CD4-positive, CD25-positive, alpha-beta regulatory T cell (primary cell): ENCODE data around the gene AMHR2. TPM values are rescaled to one million over a fixed set of nuclear protein-coding genes. Genes with fewer than 3 reads are reported as not detected.
"Not testable (repeated sequence)": the region's sequence is repeated elsewhere in the genome, so short reads cannot be mapped to it uniquely, and the experiment has no call there.

Experiments used
- ATAC-seq, 2 donors: fragments of 150-1000 bp; cut with Tn5 transposase; one replicate each; pipeline ENCODE4 v1.10.0; 2021; ENCODE audit warnings: low read depth in 2 of 2, moderate number of reproducible peaks in 2 of 2, moderate library complexity in 1 of 2
- DNase-seq, 3 donors: peaks; one replicate each; pipeline versions ENCODE4 v3.0.0 to v3.0.0-alpha.2; 2012 to 2022; ENCODE audit warnings: mixed read lengths in 1 of 3
- H3K27ac ChIP-seq: one replicate; pipeline ENCODE4 v1.7.0; 2013; ENCODE audit warnings: mild to moderate bottlenecking, low read length; ENCODE audit not compliant: insufficient read depth, poor library complexity, severe bottlenecking
- H3K27me3 ChIP-seq: one replicate; pipeline ENCODE4 v1.7.0; 2013; ENCODE audit warnings: low read length; ENCODE audit not compliant: control insufficient read depth, insufficient read depth
- H3K36me3 ChIP-seq: one replicate; pipeline ENCODE4 v1.7.0; 2013; ENCODE audit warnings: mild to moderate bottlenecking, low read length, moderate library complexity; ENCODE audit not compliant: control insufficient read depth, insufficient read depth
- H3K4me1 ChIP-seq: 2 replicates; pipeline ENCODE4 v1.7.0; 2013; ENCODE audit warnings: mild to moderate bottlenecking, low read length; ENCODE audit not compliant: insufficient read depth, control insufficient read depth, poor library complexity, severe bottlenecking
- H3K4me3 ChIP-seq: one replicate; pipeline ENCODE4 v1.7.0; 2013; ENCODE audit warnings: low read depth, mild to moderate bottlenecking, low read length, moderate library complexity
- H3K9me3 ChIP-seq, 2 experiments: 1 replicate in 1 of 2; 2 replicates in 1 of 2; pipeline ENCODE4 v1.7.0; 2013; ENCODE audit warnings: low read length in 2 of 2, mild to moderate bottlenecking in 1 of 2, moderate library complexity in 1 of 2; ENCODE audit not compliant: control insufficient read depth in 2 of 2
- H3K27ac Mint-ChIP-seq, 3 donors: one replicate each; pipeline ENCODE4 v1.8.0; 2020 to 2022; ENCODE audit warnings: mild to moderate bottlenecking in 3 of 3, mixed read lengths in 3 of 3, moderate library complexity in 2 of 3
- H3K27me3 Mint-ChIP-seq: one replicate; pipeline ENCODE4 v1.8.0; 2022; ENCODE audit warnings: mild to moderate bottlenecking, mixed read lengths
- H3K36me3 Mint-ChIP-seq: one replicate; pipeline ENCODE4 v1.8.0; 2020; ENCODE audit warnings: mixed read lengths
- H3K4me1 Mint-ChIP-seq, 4 donors: one replicate each; pipeline ENCODE4 v1.8.0; 2020 to 2022; ENCODE audit warnings: mixed read lengths in 4 of 4, mild to moderate bottlenecking in 1 of 4
- H3K4me3 Mint-ChIP-seq, 4 donors: one replicate each; pipeline ENCODE4 v1.8.0; 2020 to 2022; ENCODE audit warnings: mild to moderate bottlenecking in 4 of 4, mixed read lengths in 4 of 4, moderate library complexity in 3 of 4
- H3K9me3 Mint-ChIP-seq, 7 donors: one replicate each; pipeline ENCODE4 v1.8.0; 2020 to 2022; ENCODE audit warnings: mixed read lengths in 7 of 7, mild to moderate bottlenecking in 3 of 7, moderate library complexity in 2 of 7
- polyA plus RNA-seq, 4 donors: library from polyadenylated mRNA; unstranded; fragments of 300-500 nt; fragmentation: Illumina TruSeq; gene quantifications; one replicate each; pipeline ENCODE4 v1.2.3, GENCODE V29; 2021
- total RNA-seq: library from RNA; stranded (reverse); gene quantifications from one replicate; pipeline ENCODE4 v1.2.3, GENCODE V29; 2022

AMHR2 gene
- total and polyA plus RNA-seq, 5 donors from 2014 or later: not detected

DNA sequence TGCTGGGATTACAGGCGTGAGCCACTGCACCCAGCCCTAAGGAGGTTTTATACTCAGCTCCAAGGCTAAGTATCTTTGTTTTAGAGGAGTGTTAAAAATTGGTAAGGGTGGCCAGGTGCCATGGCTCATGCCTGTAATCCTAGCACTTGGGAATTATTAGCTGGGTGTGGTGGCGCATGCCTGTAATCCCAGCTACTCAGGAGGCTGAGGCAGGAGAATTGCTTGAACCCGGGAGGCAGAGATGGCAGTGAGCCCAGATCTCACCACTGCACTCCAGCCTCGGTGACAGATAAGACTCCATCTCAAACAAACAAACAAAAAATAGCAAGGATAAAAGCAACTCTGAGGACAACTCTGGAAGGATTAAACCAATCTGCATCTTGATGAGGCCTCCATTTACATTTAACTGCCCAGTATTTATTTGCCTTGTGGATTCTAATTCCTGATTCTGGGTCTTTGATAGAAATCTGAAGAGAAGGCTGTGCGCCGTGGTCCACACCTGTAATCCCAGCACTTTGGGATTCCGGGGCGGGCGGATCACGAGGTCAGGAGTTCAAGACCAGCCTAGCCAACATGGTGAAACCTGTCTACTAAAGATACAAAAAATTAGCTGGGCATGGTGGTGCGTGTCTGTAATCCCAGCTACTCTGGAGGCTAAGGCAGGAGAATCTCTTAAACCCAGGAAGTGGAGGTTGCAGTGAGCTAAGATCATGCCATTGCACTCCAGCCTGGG, 21.1 kb downstream of the AMHR2 start:
- not testable (repeated sequence) for H3K27me3 Mint-ChIP-seq, H3K27me3 ChIP-seq, H3K27ac Mint-ChIP-seq, ATAC-seq, H3K9me3 ChIP-seq, DNase-seq, H3K4me3 ChIP-seq, H3K9me3 Mint-ChIP-seq, H3K27ac ChIP-seq
- peak overlapping the region; percentile 21 to 98 (median 62) for H3K4me3 Mint-ChIP-seq
- peaks cover 40% of the 10 kb centered on the region for H3K36me3 Mint-ChIP-seq
- peaks cover 42% of the 10 kb centered on the region for H3K36me3 ChIP-seq
- peaks cover 4 to 56% (median 39%) of the 10 kb centered on the region in 4 donors for H3K4me1 Mint-ChIP-seq
- peaks cover 41% of the 10 kb centered on the region for H3K4me1 ChIP-seq

DNA sequence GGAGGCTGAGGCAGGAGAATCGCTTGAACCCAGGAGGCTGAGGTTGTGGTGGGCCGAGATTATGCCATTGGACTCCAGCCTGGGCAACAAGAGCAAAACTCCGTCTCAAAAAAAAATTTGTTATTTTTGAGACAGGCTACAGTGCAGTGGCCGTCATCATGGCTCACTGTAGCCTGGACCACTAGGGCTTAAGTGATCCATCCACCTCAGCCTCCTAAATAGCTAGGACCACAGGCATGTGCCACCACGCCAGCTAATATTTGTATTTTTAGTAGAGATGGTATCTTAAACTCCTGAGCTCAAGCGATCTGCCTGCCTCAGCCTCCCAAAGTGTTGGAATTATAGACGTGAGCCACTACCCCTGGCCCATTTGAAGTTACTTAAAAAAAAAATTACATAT, 27.3 kb downstream of the AMHR2 start:
- Mint-ChIP-seq H3K4me3 (no peak overlapping the region), H3K36me3 (peaks cover 42% of the 10 kb centered on the region), H3K27ac (no peak overlapping the region), H3K27me3 (peaks cover 5% of the 10 kb centered on the region), H3K9me3 (peaks cover 0 to 2% (median 0%) of the 10 kb centered on the region in 7 donors), H3K4me1 (peaks cover 5 to 54% (median 42%) of the 10 kb centered on the region in 4 donors)
- no peak for ATAC-seq
- peak overlapping the region; percentile 94 for H3K27ac ChIP-seq
- H3K36me3 ChIP-seq: peaks cover 48% of the 10 kb centered on the region
- no peaks in the 10 kb centered on the region for H3K9me3 ChIP-seq
- DNase-seq: no peak
- no peaks in the 10 kb centered on the region for H3K27me3 ChIP-seq
- peaks cover 24% of the 10 kb centered on the region for H3K4me1 ChIP-seq
- H3K4me3 ChIP-seq: no peak overlapping the region

DNA sequence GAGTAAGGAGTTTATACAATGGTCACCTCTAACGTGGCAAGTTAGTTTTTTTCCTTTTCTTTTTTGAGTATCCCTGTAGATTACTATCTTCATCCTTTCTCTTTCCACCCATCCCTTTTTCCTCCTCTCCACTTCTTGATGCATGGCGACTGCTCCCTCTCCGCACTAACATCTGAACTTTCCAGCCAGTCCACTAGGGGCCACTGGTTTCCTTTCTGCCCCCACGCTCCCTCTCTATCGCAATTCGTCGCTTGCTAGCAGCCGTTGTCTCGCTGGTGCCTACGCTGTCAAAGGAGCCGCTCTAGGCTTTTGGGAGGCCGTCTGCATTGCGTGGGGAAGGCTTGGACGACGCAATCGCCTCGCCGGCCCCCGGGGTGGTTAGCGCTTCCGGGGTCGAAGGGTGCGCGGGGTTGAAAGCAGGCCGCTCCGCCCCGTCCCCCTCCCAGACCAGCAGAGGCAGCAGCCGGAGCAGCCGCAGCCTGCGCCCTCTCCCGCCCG, 28.1 kb downstream of the AMHR2 start, which contains the start of gene PCBP2:
TSS of gene PCBP2 (plus strand) at position 442 of the 498 bp plus-strand sequence. CDS start 2,699 bp downstream, outside the sequence.
- Mint-ChIP-seq H3K4me1 (peaks cover 5 to 49% (median 37%) of the 10 kb centered on the region in 4 donors), H3K9me3 (peaks cover 0 to 2% (median 0%) of the 10 kb centered on the region in 7 donors), H3K27ac (peak within 1 kb of the TSS; percentile 96 to 100 (median 98)), H3K4me3 (peak within 1 kb of the TSS; percentile 65 to 99 (median 99)), H3K27me3 (peaks cover 5% of the 10 kb centered on the region), H3K36me3 (peaks cover 38% of the 10 kb centered on the region)
- peak; percentile 95 to 97 for ATAC-seq
- Histone ChIP-seq H3K9me3 (no peaks in the 10 kb centered on the region), H3K4me1 (peaks cover 22% of the 10 kb centered on the region), H3K4me3 (peak within 1 kb of the TSS; percentile 99), H3K27me3 (no peaks in the 10 kb centered on the region), H3K27ac (peak within 1 kb of the TSS; percentile 94), H3K36me3 (peaks cover 50% of the 10 kb centered on the region)
- DNase-seq: peak; percentile 97 to 99 (median 98)

DNA sequence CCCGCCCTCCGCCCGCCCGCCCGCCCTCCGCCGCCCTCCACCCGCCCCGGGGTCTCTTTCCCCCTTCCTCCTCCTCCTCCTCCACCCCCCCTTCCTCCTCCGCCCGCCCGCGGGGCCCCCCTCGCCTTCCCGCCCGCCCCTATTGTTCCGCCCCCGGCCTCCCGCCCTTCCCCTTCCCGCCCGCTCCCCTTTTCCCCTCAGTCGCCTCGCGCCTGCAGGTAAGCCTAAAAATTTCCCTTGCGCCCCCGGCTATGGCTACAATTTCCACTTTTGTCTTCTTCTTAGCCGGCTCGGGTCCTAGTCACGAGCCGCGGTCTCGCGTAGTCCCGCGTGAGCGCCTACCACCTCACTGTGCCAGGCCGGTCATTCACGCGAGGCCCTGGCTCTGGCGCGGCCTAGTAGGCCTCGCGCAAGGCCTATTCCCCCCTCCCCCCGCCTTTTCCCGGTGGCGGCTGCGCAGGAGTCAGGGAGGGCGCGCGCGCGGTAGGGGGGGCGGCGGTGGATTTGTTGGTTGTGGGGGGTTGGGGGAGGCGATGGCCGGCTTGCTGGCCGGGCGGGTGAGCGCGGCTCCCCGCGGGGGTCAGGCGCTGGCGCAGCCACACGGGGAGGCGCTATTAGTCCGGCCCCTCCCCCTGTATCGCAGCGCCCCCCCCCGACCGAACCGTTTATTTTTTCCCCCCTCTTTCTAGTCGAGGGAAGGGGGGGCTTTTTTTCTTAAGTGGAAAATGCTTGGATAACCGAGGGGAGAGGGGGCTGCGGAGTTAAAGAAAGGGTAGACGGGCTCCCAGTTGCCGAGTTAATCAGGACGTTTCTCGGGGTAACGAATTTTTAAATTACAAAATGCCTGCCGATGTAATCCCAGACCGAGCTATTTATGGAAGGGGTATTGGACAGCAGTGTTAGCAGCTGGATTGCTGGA, 28.8 kb downstream of the AMHR2 start:
- H3K36me3 ChIP-seq: peaks cover 53% of the 10 kb centered on the region
- H3K4me3 Mint-ChIP-seq: peak overlapping the region; percentile 65 to 99 (median 99)
- peak overlapping the region; percentile 96 to 100 (median 98) for H3K27ac Mint-ChIP-seq
- peak overlapping the region; percentile 94 for H3K27ac ChIP-seq
- H3K27me3 Mint-ChIP-seq: peaks cover 5% of the 10 kb centered on the region
- H3K4me1 Mint-ChIP-seq: peaks cover 5 to 51% (median 37%) of the 10 kb centered on the region in 4 donors
- H3K9me3 ChIP-seq: no peaks in the 10 kb centered on the region
- peaks cover 0 to 2% (median 0%) of the 10 kb centered on the region in 7 donors for H3K9me3 Mint-ChIP-seq
- ATAC-seq (peak; percentile 30 to 38), DNase-seq (peak; percentile 70 to 86 (median 83))
- peaks cover 40% of the 10 kb centered on the region for H3K36me3 Mint-ChIP-seq
- no peaks in the 10 kb centered on the region for H3K27me3 ChIP-seq
- H3K4me3 ChIP-seq: peak overlapping the region; percentile 99
- H3K4me1 ChIP-seq: peaks cover 22% of the 10 kb centered on the region

GRCh38 chr12:53453953-53454640, 30.4 kb downstream of the AMHR2 start:
- H3K9me3 ChIP-seq: no peaks in the 10 kb centered on the region
- H3K9me3 Mint-ChIP-seq: peaks cover 0 to 2% (median 0%) of the 10 kb centered on the region in 7 donors
- H3K27ac Mint-ChIP-seq: peak overlapping the region in 2 of 3 donors; percentile 12 to 98
- H3K4me1 Mint-ChIP-seq: peaks cover 8 to 51% (median 36%) of the 10 kb centered on the region in 4 donors
- H3K4me3 ChIP-seq: peak overlapping the region; percentile 99
- peaks cover 35% of the 10 kb centered on the region for H3K36me3 Mint-ChIP-seq
- no peak for ATAC-seq
- H3K27me3 ChIP-seq: no peaks in the 10 kb centered on the region
- H3K27ac ChIP-seq: peak overlapping the region; percentile 94
- H3K4me1 ChIP-seq: peaks cover 25% of the 10 kb centered on the region
- DNase-seq: peak in 1 of 3 donors; percentile 16
- peaks cover 5% of the 10 kb centered on the region for H3K27me3 Mint-ChIP-seq
- peak overlapping the region; percentile 65 to 99 (median 99) for H3K4me3 Mint-ChIP-seq
- peaks cover 58% of the 10 kb centered on the region for H3K36me3 ChIP-seq

DNA sequence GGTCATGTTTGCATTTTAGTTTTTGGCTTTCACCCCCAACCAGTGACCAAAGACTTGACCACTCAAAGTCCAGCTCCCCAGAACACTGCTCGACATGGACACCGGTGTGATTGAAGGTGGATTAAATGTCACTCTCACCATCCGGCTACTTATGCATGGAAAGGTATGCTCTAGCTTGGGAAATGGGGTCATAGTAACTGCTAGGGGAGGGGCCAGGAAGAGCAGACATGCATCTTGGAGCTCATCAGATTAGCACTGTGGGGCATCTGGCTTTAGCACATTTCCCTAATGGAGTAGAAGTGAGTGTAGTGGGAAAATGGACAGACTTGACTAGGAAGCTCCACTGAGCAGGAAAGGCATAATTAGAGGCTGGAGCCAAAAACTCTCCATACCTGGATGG, 31.1 kb downstream of the AMHR2 start:
- H3K36me3 Mint-ChIP-seq: peaks cover 38% of the 10 kb centered on the region
- peaks cover 5% of the 10 kb centered on the region for H3K27me3 Mint-ChIP-seq
- H3K9me3 Mint-ChIP-seq: peaks cover 0 to 2% (median 0%) of the 10 kb centered on the region in 7 donors
- Histone ChIP-seq H3K4me1 (peaks cover 25% of the 10 kb centered on the region), H3K9me3 (no peaks in the 10 kb centered on the region), H3K27ac (peak overlapping the region; percentile 24), H3K36me3 (peaks cover 64% of the 10 kb centered on the region), H3K4me3 (no peak overlapping the region), H3K27me3 (no peaks in the 10 kb centered on the region)
- H3K4me1 Mint-ChIP-seq: peaks cover 10 to 53% (median 38%) of the 10 kb centered on the region in 4 donors
- DNase-seq (no peak), ATAC-seq (no peak)
- H3K27ac Mint-ChIP-seq: peak overlapping the region in 2 of 3 donors; percentile 36 to 98
- peak overlapping the region; percentile 65 to 99 (median 99) for H3K4me3 Mint-ChIP-seq
